GM12878 (cell line): ENCODE data around the gene ACTR2. TPM values are rescaled to one million over a fixed set of nuclear protein-coding genes. Genes with fewer than 3 reads are reported as not detected.

Experiments
- ATAC-seq: fragments of 200-7000 bp; cut with Tn5 transposase; 3 replicates; pipeline ENCODE4 v1.9.1; 2020; ENCODE audit warnings: mild to moderate bottlenecking, moderate library complexity
- BruUV-seq: library from RNA; stranded (reverse); fragments of 400-500 nt; replicated peaks from 2 replicates; lab custom pipeline; 2021; lab: Mats Ljungman, UMichigan
- CTCF ChIA-PET: fragments of 300-600 bp; sonication (Branson Sonifier 250); formaldehyde crosslinking; extraction: SDS; loops from one replicate; lab custom pipeline; 2021; ENCODE audit warnings: inconsistent platforms; lab: Yijun Ruan, JAX
- POLR2A ChIA-PET: fragments of 350-600 bp; formaldehyde crosslinking; extraction: SDS; loops from one replicate; lab custom pipeline; 2021; ENCODE audit warnings: inconsistent platforms; lab: Charles Lee
- RAD21 ChIA-PET: fragments of 300-600 bp; sonication (Branson Sonifier 250); formaldehyde crosslinking; loops from one replicate; lab custom pipeline; 2023; ENCODE audit warnings: antibody characterized with exemption; ENCODE audit not compliant: unreplicated experiment; lab: Charles Lee
- SMC1A ChIA-PET: fragments of 300-600 bp; sonication (Branson Sonifier 250); formaldehyde crosslinking; loops from one replicate; lab custom pipeline; 2023; ENCODE audit not compliant: unreplicated experiment, uncharacterized antibody; lab: Charles Lee
- DNase-seq: peaks from one replicate; pipeline ENCODE4 v3.0.0-alpha.2; 2011; ENCODE audit warnings: low read depth, low spot score
- FAIRE-seq: peaks from 3 replicates; lab custom pipeline; 2011; peaks lifted over from hg19 to GRCh38; lab: Jason Lieb, UNC
- H2AFZ ChIP-seq: 2 replicates; pipeline ENCODE4 v1.6.0; 2011; ENCODE audit warnings: low read depth, low read length, control low read depth; ENCODE audit not compliant: control insufficient read depth
- H3K27ac ChIP-seq: 2 replicates; pipeline ENCODE4 v1.5.1; 2011; ENCODE audit warnings: control low read depth; ENCODE audit not compliant: control insufficient read depth, insufficient read depth
- H3K27me3 ChIP-seq, 2 experiments: replicated peaks in 1 of 2; 2 replicates each; pipeline versions ENCODE4 v1.6.0 to v1.6.1; 2011; ENCODE audit warnings: low read length in 1 of 2; ENCODE audit not compliant: control insufficient read depth in 2 of 2, insufficient read depth in 2 of 2
- H3K36me3 ChIP-seq, 2 experiments: 2 replicates each; pipeline ENCODE4 v1.5.1; 2011; ENCODE audit warnings: low read length in 1 of 2; ENCODE audit not compliant: control insufficient read depth in 2 of 2, insufficient read depth in 2 of 2
- H3K4me1 ChIP-seq: 2 replicates; pipeline ENCODE4 v1.6.1; 2011; ENCODE audit warnings: mild to moderate bottlenecking, low read length, moderate library complexity, mixed read lengths; ENCODE audit not compliant: control insufficient read depth, insufficient read depth
- H3K4me2 ChIP-seq: 2 replicates; pipeline ENCODE4 v1.6.0; 2011; ENCODE audit warnings: control low read depth; ENCODE audit not compliant: control insufficient read depth, insufficient read depth
- H3K4me3 ChIP-seq: fragments of 200-600 bp; sonication (generic); 2 replicates; pipeline ENCODE4 v1.5.1; 2016
- H3K79me2 ChIP-seq: 2 replicates; pipeline ENCODE4 v1.6.0; 2011; ENCODE audit warnings: low read length; ENCODE audit not compliant: control insufficient read depth, insufficient read depth
- H3K9ac ChIP-seq: 2 replicates; pipeline ENCODE4 v1.8.0; 2011; ENCODE audit warnings: low read length, control low read depth, mixed read lengths; ENCODE audit not compliant: control insufficient read depth, insufficient read depth
- H3K9me3 ChIP-seq: replicated peaks from 3 replicates; pipeline ENCODE4 v1.5.1; 2011; ENCODE audit warnings: mild to moderate bottlenecking, low read length; ENCODE audit not compliant: control insufficient read depth, insufficient read depth
- H4K20me1 ChIP-seq: 2 replicates; pipeline ENCODE4 v1.6.0; 2011; ENCODE audit not compliant: control insufficient read depth, insufficient read depth
- CEBPZ ChIP-seq: fragments of 150-350 bp; IDR thresholded peaks from 2 replicates; pipeline ENCODE4 v1.6.1; 2016; ENCODE audit warnings: low read depth, low read length
- CHD2 ChIP-seq: IDR thresholded peaks from 2 replicates; pipeline ENCODE4 v1.6.1; 2011; ENCODE audit warnings: low read depth, low read length, improper control_type of control experiment, borderline replicate concordance
- HSF1 ChIP-seq: fragments of 150-350 bp; IDR thresholded peaks from 2 replicates; pipeline ENCODE4 v1.6.1; 2014; ENCODE audit warnings: mild to moderate bottlenecking, low read depth, low read length
- SUPT20H ChIP-seq: IDR thresholded peaks from 2 replicates; pipeline ENCODE4 v1.6.1; 2011; ENCODE audit warnings: low read depth, mild to moderate bottlenecking, low read length, moderate library complexity, borderline replicate concordance; ENCODE audit not compliant: control insufficient read depth
- ZNF274 ChIP-seq: IDR thresholded peaks from one replicate; pipeline ENCODE4 v1.8.0; 2011; ENCODE audit not compliant: insufficient read length, insufficient read depth
- WGBS: methylation state at CpG from one replicate; pipeline ENCODE4 v1.1.6; 2016; ENCODE audit warnings: low lambda C conversion rate; ENCODE audit not compliant: insufficient replicate concordance, insufficient coverage; ENCODE audit errors: missing lambda C conversion rate; 5-methylcytosine and 5-hydroxymethylcytosine counted together
- in situ Hi-C: fragments of 300-500 bp; cut with MboI; formaldehyde crosslinking; loops from 9 replicates; pipeline ENCODE4 v1.14.3; 2018; ENCODE audit warnings: mixed read lengths
- intact Hi-C: fragments of 100-400 bp; cut with micrococcal nuclease; formaldehyde crosslinking; loops from one replicate; pipeline ENCODE4 v1.14.2; 2022; ENCODE audit not compliant: unreplicated experiment
- polyA plus RNA-seq, 11 experiments: library from polyadenylated mRNA; depleted of rRNA in 4 of 11; unstranded in 6 of 11; stranded (reverse) in 5 of 11; fragments of >200 nt; fragmentation: Nextera tagmentation in 4 of 11; fragmentation: Illumina TruSeq in 1 of 11; extraction: Ambion mirVana in 4 of 11; extraction: Trizol in 1 of 11; gene quantifications; 1 replicate in 1 of 11; 2 replicates in 10 of 11; pipeline versions ENCODE4 v1.2.1 to v1.2.3, GENCODE V29; 2011 to 2016; ENCODE audit warnings: inconsistent platforms in 2 of 11, missing spikeins in 2 of 11, low read depth in 1 of 11
- total RNA-seq, 4 experiments: library from RNA; depleted of rRNA in 3 of 4; stranded (reverse); fragments of >200 nt in 3 of 4; fragmentation: Illumina TruSeq in 1 of 4; extraction: Trizol in 1 of 4; gene quantifications; 2 replicates each; pipeline versions ENCODE4 v1.2.1 to v1.2.3, GENCODE V29; 2013 to 2021

The ACTR2 gene
- total and polyA plus RNA-seq, 10 of the 15 experiments (the other 5 are each of a cell fraction or from before 2014, with no cell fraction given), result 94.2 to 401 (median 195) TPM

DNA sequence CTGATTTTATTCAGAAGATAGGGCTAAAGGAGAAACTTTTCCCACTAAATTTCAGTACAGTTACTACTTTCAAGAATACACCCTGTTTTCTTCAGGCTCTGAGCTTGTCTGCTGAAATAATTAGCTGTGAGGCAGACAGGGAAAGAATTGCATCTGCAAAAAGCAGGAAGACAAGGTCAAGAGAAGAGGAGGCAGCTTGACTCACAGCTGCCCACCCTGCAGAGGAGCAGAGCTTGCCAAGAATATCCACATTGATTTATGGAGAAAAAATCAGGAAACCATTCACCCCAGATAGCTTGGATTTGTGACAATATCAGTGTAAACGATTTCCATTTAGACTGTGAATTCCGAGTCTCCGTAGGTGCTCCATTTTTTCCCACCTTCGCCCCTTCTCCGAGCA is 49.0 kb downstream of the ACTR2 start:
- RAD21 ChIA-PET, result interaction anchor here (1.5 to 3.0 kb wide), 6 partner anchors 11 to 276 kb away, joined by 3 to 10 read pairs (median 6); no protein-coding TSS in a partner anchor
- SMC1A ChIA-PET, result interaction anchor here (0.6 to 3.0 kb wide), 16 partner anchors 9 to 297 kb away, joined by 3 to 16 read pairs (median 4); no protein-coding TSS in a partner anchor
- DNase-seq, result no peak
- CTCF ChIA-PET, result interaction anchor here (0.8 to 2.0 kb wide), 8 partner anchors 11 to 275 kb away, joined by 3 to 7 read pairs (median 5); no protein-coding TSS in a partner anchor
- TF ChIP-seq SUPT20H (no peak), CHD2 (no peak), ZNF274 (no peak), HSF1 (no peak), CEBPZ (no peak)
- no peak overlapping the region for H2AFZ ChIP-seq
- H3K79me2 ChIP-seq, result no peaks in the 10 kb centered on the region
- ATAC-seq, result no peak
- no peaks in the 10 kb centered on the region for H4K20me1 ChIP-seq
- no peak overlapping the region for H3K4me2 ChIP-seq
- intact Hi-C loops (no loop called here), in situ Hi-C loops (no loop called here)
- BruUV-seq, result no TSS peak
- H3K9me3 ChIP-seq, result no peaks in the 10 kb centered on the region
- FAIRE-seq, result no peak
- H3K9ac ChIP-seq, result no peak overlapping the region
- peaks cover under 1 to 9% of the 10 kb centered on the region in 2 experiments; a peak in 3 of 4 replicates for H3K36me3 ChIP-seq
- no peak overlapping the region for H3K27ac ChIP-seq
- no peaks in the 10 kb centered on the region for H3K4me1 ChIP-seq
- no peak overlapping the region for H3K4me3 ChIP-seq
- 71% methylated on average over 5 of the region's 5 CpGs for WGBS
- no peaks in the 10 kb centered on the region for H3K27me3 ChIP-seq
- POLR2A ChIA-PET, result interaction anchor here (0.6 to 1.1 kb wide), 2 partner anchors 22 to 49 kb away, joined by 3 read pairs; no protein-coding TSS in a partner anchor
